GM18909 (cell line): ENCODE measurements around the gene EXOSC9.
A peak's percentile ranks its signal among the peaks of the same experiment; 100 is the strongest.
"Not testable (repeated sequence)": the region's sequence is repeated elsewhere in the genome, so short reads cannot be mapped to it uniquely, and the experiment has no call there.

Experiments
- ATAC-seq: cut with Tn5 transposase; IDR thresholded peaks from one replicate; pipeline ENCODE4 v1.9.1; 2021; ENCODE audit warnings: mild to moderate bottlenecking; ENCODE audit not compliant: unreplicated experiment, poor library complexity

Gene EXOSC9

DNA sequence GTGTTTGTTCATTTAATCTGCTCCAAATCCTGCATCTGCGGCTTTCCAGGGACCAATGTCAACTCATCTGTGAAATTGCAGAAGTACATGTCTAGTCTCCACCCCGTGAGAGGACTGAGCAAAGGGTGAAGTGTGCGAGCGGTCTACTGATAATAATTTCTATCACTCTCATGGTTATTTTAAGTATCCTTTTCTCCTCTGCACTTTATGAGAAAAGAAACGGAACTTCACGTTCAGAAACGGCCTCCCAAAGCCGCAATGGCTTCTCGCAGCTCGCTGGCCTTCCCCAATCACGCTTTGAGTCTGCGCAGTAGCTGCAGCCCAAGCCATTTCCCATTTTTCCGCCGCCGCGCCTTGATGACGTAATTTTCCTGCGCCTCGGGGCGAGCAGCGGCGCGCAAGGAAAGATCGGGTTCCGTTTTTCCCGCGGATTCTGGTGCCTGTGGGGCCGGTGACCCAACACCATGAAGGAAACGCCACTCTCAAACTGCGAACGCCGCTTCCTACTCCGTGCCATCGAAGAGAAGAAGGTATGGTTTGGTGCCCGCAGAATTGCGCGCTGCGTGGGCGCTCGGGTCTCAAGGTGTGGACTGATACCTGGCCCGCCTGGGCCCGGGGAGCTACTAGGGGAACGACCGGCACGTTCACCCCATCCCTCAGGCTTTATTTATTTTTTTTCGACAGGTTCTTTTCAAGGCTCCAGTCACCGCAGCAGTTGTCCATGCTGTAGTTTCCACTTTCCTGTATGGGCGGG is at the start of gene EXOSC9:
TSS of gene EXOSC9 (plus strand) at position 363 of the 754 bp plus-strand sequence. CDS start at position 465, 102 bp downstream.
- ATAC-seq: peak; percentile 87

- ATAC-seq: not testable (repeated sequence)
Observed at GRCh38 chr4:121752142-121752541, 49.0 kb upstream of the EXOSC9 start.

DNA sequence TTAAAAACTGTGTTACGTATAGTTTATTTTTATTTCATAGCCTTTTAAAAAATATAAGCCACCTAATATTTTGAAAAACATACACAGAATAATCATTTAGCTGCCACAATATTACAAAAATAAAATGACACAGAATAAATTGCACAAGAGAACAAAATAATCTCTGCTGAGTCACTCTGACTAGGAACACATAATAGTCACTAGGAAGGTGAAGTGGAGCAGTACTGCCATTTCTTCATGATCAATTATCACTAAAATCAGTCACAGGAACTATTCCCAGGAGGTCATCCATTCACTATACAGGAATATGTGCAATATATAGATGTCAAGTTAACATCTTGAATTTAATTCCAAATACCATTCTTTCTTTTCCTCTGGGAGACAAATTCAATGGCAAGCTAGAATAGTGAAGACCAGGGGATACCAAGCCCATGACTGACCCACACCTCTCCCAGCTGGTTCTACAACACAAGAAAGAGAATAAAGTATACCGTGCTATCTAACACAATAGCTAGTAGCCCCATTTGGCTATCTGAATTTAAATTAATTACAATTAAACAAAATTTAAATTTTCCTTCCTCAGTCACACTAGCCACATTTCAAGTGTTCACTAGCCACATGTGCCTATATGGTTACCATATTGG is 42.1 kb upstream of the EXOSC9 start:
- no peak for ATAC-seq

GRCh38 chr4:121760205-121760604 is 40.9 kb upstream of the EXOSC9 start:
- ATAC-seq: no peak

GRCh38 chr4:121764303-121764701 is 36.8 kb upstream of the EXOSC9 start:
- no peak for ATAC-seq

- ATAC-seq: no peak
Observed at GRCh38 chr4:121764702-121765367, 36.3 kb upstream of the EXOSC9 start, which contains the start of gene SMIM43. Gene SMIM43 (minus strand): TSS chr4:121765164. CDS start chr4:121765105, 59 bp downstream.

DNA sequence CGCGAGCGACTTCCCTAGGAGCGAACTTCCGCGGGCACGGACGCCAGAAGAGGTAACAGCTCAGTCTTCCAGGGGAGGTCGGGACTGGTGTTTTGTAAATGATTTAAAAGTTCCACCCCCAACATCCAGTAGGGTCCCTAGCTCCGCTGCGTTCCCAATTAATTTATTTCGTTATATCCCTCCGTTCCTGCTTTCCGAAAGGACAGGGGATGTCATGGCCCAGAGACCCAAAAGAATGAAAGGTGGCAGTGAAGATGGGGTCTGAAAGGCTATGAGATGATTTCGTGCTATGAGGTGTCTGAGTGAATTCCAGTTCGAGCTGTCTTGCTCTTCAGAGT is 35.8 kb upstream of the EXOSC9 start:
- no peak for ATAC-seq

GRCh38 chr4:121765971-121766538 is 35.1 kb upstream of the EXOSC9 start:
- ATAC-seq: no peak

DNA sequence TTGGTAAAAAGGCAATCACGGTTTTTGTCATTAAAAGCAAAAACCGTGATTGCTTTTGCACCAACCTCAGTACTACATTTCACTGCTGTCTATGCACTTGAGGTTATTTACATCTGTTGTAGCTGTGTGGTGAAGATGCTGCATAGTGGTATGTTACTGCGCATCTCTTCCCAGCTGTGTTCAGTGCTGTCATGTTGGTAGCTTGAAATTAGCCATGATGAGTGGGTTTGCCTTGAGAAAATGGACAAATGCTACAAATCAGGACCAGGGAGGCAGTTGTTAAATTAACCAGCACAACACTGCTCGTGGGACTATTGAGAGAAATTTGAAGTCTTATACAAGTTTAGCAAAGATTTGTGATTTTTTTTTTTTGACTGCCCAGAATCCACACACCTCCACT is 34.0 kb upstream of the EXOSC9 start:
- ATAC-seq: no peak

GRCh38 chr4:121769341-121769740 is 31.8 kb upstream of the EXOSC9 start:
- ATAC-seq: no peak

DNA sequence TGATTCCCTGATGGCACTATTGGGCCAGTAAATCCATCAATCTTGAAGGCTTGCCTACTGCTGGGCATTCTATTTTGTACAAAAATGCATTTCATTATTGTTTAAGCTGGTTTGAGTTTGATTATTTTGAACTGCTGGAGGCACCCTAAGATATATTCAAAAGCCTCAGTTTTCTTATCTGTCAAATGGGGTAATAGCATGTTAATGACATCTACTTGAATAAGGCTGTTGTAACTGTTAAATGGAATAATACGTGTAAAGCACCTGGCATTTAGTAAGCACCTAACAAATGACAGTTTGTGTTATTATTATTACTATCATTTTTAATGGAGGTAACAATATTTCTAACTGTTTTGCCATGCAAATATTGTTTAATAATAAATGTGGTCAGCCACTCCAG is 29.3 kb upstream of the EXOSC9 start:
- no peak for ATAC-seq

- ATAC-seq: no peak
Observed at GRCh38 chr4:121773883-121774282, 27.2 kb upstream of the EXOSC9 start.

DNA sequence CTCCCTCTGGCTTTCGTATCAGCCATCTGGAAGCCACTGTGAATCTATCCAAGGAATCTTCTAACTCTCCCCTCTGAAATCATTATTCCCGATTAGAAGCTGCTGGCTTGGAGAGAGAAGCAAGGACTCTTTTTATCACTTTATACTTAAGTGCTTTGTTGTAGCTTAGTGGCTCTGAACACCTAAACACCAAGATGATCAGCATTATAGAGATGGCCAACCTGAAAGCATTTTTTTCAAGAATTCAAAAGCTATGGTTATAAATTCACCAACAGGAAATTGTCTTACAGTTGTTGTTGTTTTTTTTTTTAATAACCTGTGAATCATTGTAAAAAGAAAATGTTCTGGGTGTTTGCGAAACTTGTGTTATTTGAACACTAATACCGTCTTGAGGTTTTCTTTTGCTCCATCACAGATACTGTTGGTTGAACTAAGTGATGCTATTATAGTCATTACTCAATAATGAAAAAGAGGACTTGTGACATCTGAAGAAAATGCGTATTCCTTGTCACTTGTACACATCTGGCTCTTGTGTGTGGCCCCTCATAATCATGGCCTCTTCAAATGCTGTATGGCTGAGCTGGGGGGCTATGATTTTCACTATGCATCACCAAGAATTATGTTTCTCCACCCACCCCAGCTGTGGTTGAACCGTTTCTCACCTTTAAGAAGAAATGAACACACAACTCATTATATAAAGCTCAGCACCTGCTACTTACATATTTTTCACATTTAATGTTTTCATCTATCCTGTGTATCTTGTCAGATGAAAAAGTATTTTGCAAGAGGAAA is 24.3 kb upstream of the EXOSC9 start:
- ATAC-seq: no peak

DNA sequence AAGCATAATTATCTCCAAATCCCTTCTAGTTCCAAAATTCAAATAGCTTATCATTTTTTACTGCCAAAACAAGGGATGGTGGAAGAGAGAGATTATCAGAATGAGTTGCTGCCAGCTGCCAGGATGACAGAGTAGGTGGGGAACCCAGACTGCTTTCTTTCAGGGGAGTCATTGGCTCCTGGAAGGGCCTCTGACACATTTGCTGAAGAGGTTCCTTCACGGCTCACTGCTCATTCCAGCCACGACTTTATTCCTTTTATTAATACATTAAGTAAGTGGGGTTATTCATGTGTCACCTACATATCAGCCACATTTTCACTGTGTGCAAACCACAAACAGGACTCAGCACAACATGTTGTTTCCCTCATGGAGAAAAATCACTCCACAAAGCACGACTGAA is 23.5 kb upstream of the EXOSC9 start:
- peak; percentile 59 for ATAC-seq

- ATAC-seq: no peak
Observed at GRCh38 chr4:121778991-121779628, 22.0 kb upstream of the EXOSC9 start.

- ATAC-seq: no peak
Observed at GRCh38 chr4:121783210-121783609, 17.9 kb upstream of the EXOSC9 start.

DNA sequence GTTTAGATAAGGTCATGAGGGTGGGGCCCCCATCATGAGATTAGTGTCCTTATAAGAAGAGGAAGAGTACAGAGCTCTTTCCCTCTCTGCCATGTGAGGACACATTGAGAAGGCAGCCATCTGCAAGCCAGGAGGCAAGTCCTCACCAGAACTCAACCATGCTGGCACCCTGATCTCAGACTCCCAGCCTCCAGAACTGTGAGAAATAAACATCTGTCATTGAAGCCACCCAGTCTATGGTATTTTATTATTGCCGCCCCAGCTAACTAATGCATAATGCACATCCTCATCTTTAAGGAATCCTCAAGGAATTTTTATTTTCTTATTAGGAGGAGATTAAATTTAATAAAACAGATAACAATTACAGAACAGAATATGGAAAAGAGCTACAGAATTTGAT is 16.7 kb upstream of the EXOSC9 start:
- no peak for ATAC-seq

DNA sequence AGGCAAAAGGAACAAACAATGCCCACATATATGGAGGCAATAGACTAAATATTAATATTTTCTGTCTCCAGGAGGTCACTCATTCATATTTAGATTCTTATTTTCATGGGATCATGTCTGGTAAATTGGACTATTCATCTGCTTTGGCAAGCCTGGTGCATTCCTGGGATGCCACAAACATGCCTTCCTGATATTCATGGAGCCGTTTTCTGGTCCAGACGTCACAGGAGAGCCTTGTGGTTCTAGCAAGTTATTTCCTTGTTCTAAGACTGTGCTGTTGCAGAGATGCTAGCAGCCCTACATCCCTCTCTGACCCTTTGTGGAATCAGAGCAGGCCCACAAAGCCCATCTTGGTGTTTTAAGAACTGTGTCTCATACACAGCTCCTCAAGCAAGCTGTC is 16.1 kb upstream of the EXOSC9 start:
- no peak for ATAC-seq

GRCh38 chr4:121785479-121785878 is 15.6 kb upstream of the EXOSC9 start:
- ATAC-seq: no peak

- ATAC-seq: no peak
Observed at GRCh38 chr4:121786221-121786620, 14.9 kb upstream of the EXOSC9 start.
